Uterus (tissue), 2 donors: ENCODE results near the gene IGSF1.

Experiments used
- CTCF ChIP-seq, 4 experiments: fragments of 200-600 bp in 2 of 4; fragments of 450-650 bp in 2 of 4; sonication (generic) in 2 of 4; IDR thresholded peaks; one replicate each; pipeline ENCODE4 v1.5.1; 2016 to 2019; ENCODE audit warnings: antibody characterized with exemption in 4 of 4, mild to moderate bottlenecking in 2 of 4, moderate library complexity in 1 of 4
- POLR2A ChIP-seq, 2 donors: fragments of 450-650 bp; IDR thresholded peaks; one replicate each; pipeline ENCODE4 v1.6.1; 2016; ENCODE audit warnings: antibody characterized with exemption in 2 of 2, mild to moderate bottlenecking in 1 of 2, moderate library complexity in 1 of 2

- TF ChIP-seq CTCF (IDR thresholded peaks at IDR 0.05) (no peak), POLR2A (IDR thresholded peaks at IDR 0.05) (no peak)
Measured at GRCh38 chrX:131277543-131278136, 11.5 kb downstream of the IGSF1 start.
